H1 (cell line): ENCODE results near the gene BNIP1. TPM values are rescaled to one million over a fixed set of nuclear protein-coding genes. Genes with fewer than 3 reads are reported as not detected.

Experiments used
- CTCF ChIA-PET: fragments of 300-600 bp; sonication (Branson Sonifier 250); formaldehyde crosslinking; loops from one replicate; lab custom pipeline; 2021; ENCODE audit not compliant: partially characterized antibody; lab: Charles Lee
- POLR2A ChIA-PET: fragments of 300-600 bp; sonication (Branson Sonifier 250); formaldehyde crosslinking; loops from one replicate; lab custom pipeline; 2021; ENCODE audit warnings: inconsistent platforms; ENCODE audit not compliant: partially characterized antibody; lab: Charles Lee
- DNase-seq, 2 experiments: peaks; one replicate each; pipeline versions ENCODE4 v3.0.0 to v3.0.0-alpha.2; 2010 to 2022; ENCODE audit warnings: low spot score in 2 of 2, low read depth in 1 of 2, mixed read lengths in 1 of 2
- FAIRE-seq: peaks from 2 replicates; lab custom pipeline; 2011; peaks lifted over from hg19 to GRCh38; lab: Jason Lieb, UNC
- H2AFZ ChIP-seq: 2 replicates; pipeline ENCODE4 v1.8.1; 2012; ENCODE audit warnings: low read length, inconsistent platforms
- H2AK5ac ChIP-seq: 2 replicates; pipeline ENCODE4 v1.6.1; 2013; ENCODE audit warnings: low read depth, low read length
- H2BK120ac ChIP-seq: replicated peaks from 2 replicates; pipeline ENCODE3; 2013; ENCODE audit warnings: low read depth, low read length, inconsistent platforms
- H2BK12ac ChIP-seq: 2 replicates; pipeline ENCODE4 v1.6.1; 2013; ENCODE audit warnings: low read depth, low read length
- H2BK15ac ChIP-seq: 2 replicates; pipeline ENCODE4 v1.6.1; 2013; ENCODE audit warnings: low read length
- H2BK20ac ChIP-seq: 2 replicates; pipeline ENCODE4 v1.6.1; 2013; ENCODE audit warnings: low read length
- H2BK5ac ChIP-seq: 2 replicates; pipeline ENCODE4 v1.6.1; 2013; ENCODE audit warnings: low read depth, low read length
- H3K14ac ChIP-seq: 2 replicates; pipeline ENCODE4 v1.6.1; 2013; ENCODE audit warnings: inconsistent platforms; ENCODE audit not compliant: insufficient read length
- H3K18ac ChIP-seq: 2 replicates; pipeline ENCODE4 v1.6.1; 2013; ENCODE audit warnings: low read length; ENCODE audit errors: extremely low read depth
- H3K23ac ChIP-seq: 2 replicates; pipeline ENCODE4 v1.6.1; 2013; ENCODE audit warnings: inconsistent platforms; ENCODE audit not compliant: insufficient read length
- H3K23me2 ChIP-seq: 2 replicates; pipeline ENCODE4 v1.6.1; 2013; ENCODE audit warnings: low read depth, low read length
- H3K27ac ChIP-seq: 2 replicates; pipeline ENCODE4 v1.6.1; 2011; ENCODE audit warnings: low read depth, low read length, inconsistent platforms
- H3K27me3 ChIP-seq, 4 experiments: replicated peaks in 1 of 4; 1 replicate in 1 of 4; 2 replicates in 3 of 4; pipeline versions ENCODE4 v1.6.1 to v1.8.1; 2011 to 2013; ENCODE audit warnings: low read length in 3 of 4, mild to moderate bottlenecking in 3 of 4, inconsistent platforms in 2 of 4, mixed read lengths in 2 of 4, moderate library complexity in 1 of 4; ENCODE audit not compliant: control insufficient read depth in 3 of 4, insufficient read depth in 3 of 4; ENCODE audit errors: extremely low read depth in 1 of 4
- H3K36me3 ChIP-seq, 4 experiments: 2 replicates each; pipeline versions ENCODE4 v1.6.1 to v1.8.1; 2011 to 2013; ENCODE audit warnings: mild to moderate bottlenecking in 4 of 4, low read length in 3 of 4, moderate library complexity in 2 of 4, control low read depth in 1 of 4, inconsistent platforms in 1 of 4; ENCODE audit not compliant: insufficient read depth in 4 of 4, control insufficient read depth in 2 of 4
- H3K4ac ChIP-seq: replicated peaks from 2 replicates; pipeline ENCODE3; 2013; ENCODE audit warnings: low read length, low read depth, mixed read lengths, inconsistent platforms; ENCODE audit not compliant: insufficient read length
- H3K4me1 ChIP-seq, 4 experiments: replicated peaks in 1 of 4; 1 replicate in 1 of 4; 2 replicates in 3 of 4; pipeline versions ENCODE4 v1.6.1 to v1.8.1; 2011 to 2013; ENCODE audit warnings: low read length in 3 of 4, inconsistent platforms in 2 of 4, mixed read lengths in 1 of 4; ENCODE audit not compliant: insufficient read depth in 4 of 4, control insufficient read depth in 3 of 4
- H3K4me2 ChIP-seq, 2 experiments: 2 replicates each; pipeline versions ENCODE4 v1.6.1 to v1.8.1; 2011 to 2013; ENCODE audit warnings: low read depth in 2 of 2, low read length in 2 of 2, control low read depth in 1 of 2, inconsistent platforms in 1 of 2, mild to moderate bottlenecking in 1 of 2; ENCODE audit not compliant: insufficient read depth in 1 of 2
- H3K4me3 ChIP-seq, 4 experiments: fragments of 200-600, 300-600 bp in 1 of 4; sonication (generic), shearing (Covaris generic), sonication (Bioruptor Twin) in 1 of 4; 2 replicates each; pipeline versions ENCODE4 v1.5.1 to v1.8.1; 2011 to 2016; ENCODE audit warnings: low read length in 4 of 4, low read depth in 3 of 4, control low read depth in 2 of 4, inconsistent platforms in 2 of 4, mild to moderate bottlenecking in 2 of 4, mixed read lengths in 1 of 4, moderate library complexity in 1 of 4; ENCODE audit not compliant: insufficient read depth in 2 of 4; ENCODE audit errors: extremely low read depth in 1 of 4
- H3K56ac ChIP-seq: replicated peaks from 2 replicates; pipeline ENCODE3; 2013; ENCODE audit warnings: low read depth, mild to moderate bottlenecking, mixed read lengths, low read length, inconsistent platforms; ENCODE audit not compliant: insufficient read length
- H3K79me1 ChIP-seq: 2 replicates; pipeline ENCODE4 v1.6.1; 2013; ENCODE audit warnings: low read depth, low read length, control low read depth
- H3K79me2 ChIP-seq, 2 experiments: 2 replicates each; pipeline versions ENCODE4 v1.6.1 to v1.8.1; 2012 to 2013; ENCODE audit warnings: low read length in 2 of 2, mild to moderate bottlenecking in 2 of 2, inconsistent platforms in 1 of 2; ENCODE audit not compliant: insufficient read depth in 2 of 2, control insufficient read depth in 1 of 2
- H3K9ac ChIP-seq, 4 experiments: replicated peaks in 1 of 4; 1 replicate in 1 of 4; 2 replicates in 3 of 4; pipeline versions ENCODE4 v1.6.1 to v1.8.1; 2011 to 2013; ENCODE audit warnings: low read depth in 3 of 4, low read length in 3 of 4, control low read depth in 2 of 4, mild to moderate bottlenecking in 2 of 4, moderate library complexity in 2 of 4, inconsistent platforms in 1 of 4; ENCODE audit errors: extremely low read depth in 1 of 4
- H3K9me3 ChIP-seq, 2 experiments: 2 replicates each; pipeline versions ENCODE4 v1.6.1 to v1.8.1; 2012 to 2013; ENCODE audit warnings: mild to moderate bottlenecking in 2 of 2, moderate library complexity in 2 of 2, control low read depth in 1 of 2, inconsistent platforms in 1 of 2, low read depth in 1 of 2, low read length in 1 of 2, mixed read lengths in 1 of 2; ENCODE audit not compliant: insufficient read depth in 2 of 2
- H4K20me1 ChIP-seq, 2 experiments: replicated peaks in 1 of 2; 2 replicates each; pipeline versions ENCODE3 to v1.8.1; 2011 to 2013; ENCODE audit warnings: inconsistent platforms in 2 of 2, low read length in 2 of 2, mild to moderate bottlenecking in 1 of 2; ENCODE audit not compliant: insufficient read depth in 2 of 2, control insufficient read depth in 1 of 2
- H4K5ac ChIP-seq: 2 replicates; pipeline ENCODE4 v1.6.1; 2013; ENCODE audit warnings: low read length, low read depth, mixed read lengths, inconsistent platforms; ENCODE audit not compliant: insufficient read length
- H4K8ac ChIP-seq: 2 replicates; pipeline ENCODE4 v1.8.0; 2013; ENCODE audit warnings: mild to moderate bottlenecking, moderate library complexity, low read length, inconsistent platforms; ENCODE audit not compliant: insufficient read depth; ENCODE audit errors: extremely low read depth
- H4K91ac ChIP-seq: replicated peaks from 2 replicates; pipeline ENCODE3; 2013; ENCODE audit warnings: low read length, mixed read lengths, inconsistent platforms; ENCODE audit not compliant: insufficient read length
- BACH1 ChIP-seq: IDR thresholded peaks from 2 replicates; pipeline ENCODE4 v1.6.1; 2012; ENCODE audit warnings: low read length, improper control_type of control experiment
- BCL11A ChIP-seq, 2 experiments: IDR thresholded peaks; one replicate each; pipeline ENCODE4 v1.6.1; 2011; ENCODE audit warnings: low read depth in 2 of 2, low read length in 2 of 2, mild to moderate bottlenecking in 2 of 2
- CHD1 ChIP-seq: IDR thresholded peaks from 2 replicates; pipeline ENCODE4 v1.6.1; 2012; ENCODE audit warnings: low read depth, low read length, improper control_type of control experiment
- EZH2 ChIP-seq: fragments of 200-600 bp; sonication (generic); IDR thresholded peaks from 2 replicates; pipeline ENCODE4 v1.7.1; 2012; ENCODE audit warnings: low read depth, mild to moderate bottlenecking, moderate library complexity, low read length, inconsistent platforms; ENCODE audit not compliant: severe bottlenecking
- JUN ChIP-seq: IDR thresholded peaks from 2 replicates; pipeline ENCODE4 v1.6.1; 2011; ENCODE audit warnings: low read depth, mild to moderate bottlenecking, improper control_type of control experiment, low read length
- KDM4A ChIP-seq: IDR thresholded peaks from one replicate; pipeline ENCODE4 v1.7.1; 2012; ENCODE audit warnings: low read depth, mild to moderate bottlenecking, moderate library complexity, low read length, inconsistent platforms; ENCODE audit not compliant: severe bottlenecking
- MAFK ChIP-seq: IDR thresholded peaks from 2 replicates; pipeline ENCODE4 v1.6.1; 2012; ENCODE audit warnings: low read depth, mild to moderate bottlenecking, improper control_type of control experiment, low read length
- PHF8 ChIP-seq: fragments of 200-600 bp; sonication (generic); conservative IDR thresholded peaks from 2 replicates; pipeline ENCODE4 v1.7.1; 2012; ENCODE audit warnings: low read depth, mild to moderate bottlenecking, inconsistent platforms, low read length, moderate library complexity
- TEAD4 ChIP-seq: IDR thresholded peaks from 2 replicates; pipeline ENCODE4 v1.6.1; 2012; ENCODE audit warnings: low read depth, low read length, inconsistent platforms, mixed read lengths
- WGBS, 2 experiments: shearing (Covaris generic) in 1 of 2; methylation state at CpG; one replicate each; pipeline versions ENCODE4 v1.1.6 to v1.1.7; 2013 to 2015; ENCODE audit warnings: low lambda C conversion rate in 2 of 2, mixed read lengths in 2 of 2, inconsistent platforms in 1 of 2, low coverage in 1 of 2, missing lambda C conversion rate in 1 of 2; ENCODE audit not compliant: insufficient replicate concordance in 2 of 2, insufficient coverage in 1 of 2, insufficient read length in 1 of 2; ENCODE audit errors: extremely low coverage in 1 of 2, missing lambda C conversion rate in 1 of 2; 5-methylcytosine and 5-hydroxymethylcytosine counted together
- polyA plus RNA-seq, 7 experiments: library from polyadenylated mRNA; depleted of rRNA in 3 of 7; stranded (reverse) in 5 of 7; unstranded in 2 of 7; fragments of >200 nt in 5 of 7; fragments of 200-250 nt in 2 of 7; gene quantifications; 1 replicate in 5 of 7; 2 replicates in 1 of 7; 4 replicates in 1 of 7; pipeline versions ENCODE4 v1.2.1 to v1.2.3, GENCODE V29; 2011 to 2013; ENCODE audit warnings: missing spikeins in 2 of 7, mixed read lengths in 2 of 7
- total RNA-seq: library from RNA; stranded (reverse); fragmentation: NEBNext Ultra II Directional; extraction: Animal tissue kit (Norgen Biotek cat#: 25700); gene quantifications from 2 replicates; pipeline ENCODE4 v1.2.1, GENCODE V29; 2021
- TF ChIP-seq, protein P1 (sequence below): IDR thresholded peaks from 2 replicates; pipeline ENCODE4 v1.6.1; 2012; ENCODE audit warnings: inconsistent platforms
- TF ChIP-seq, protein P2 (sequence below): IDR thresholded peaks from 2 replicates; pipeline ENCODE4 v1.6.1; 2012; ENCODE audit warnings: low read length, inconsistent platforms
- TF ChIP-seq, protein P3 (sequence below): IDR thresholded peaks from 2 replicates; pipeline ENCODE4 v1.6.1; 2012; ENCODE audit warnings: inconsistent platforms

The BNIP1 gene
- total and polyA plus RNA-seq, 2 of the 8 experiments (the other 6 are each of a cell fraction or from before 2014, with no cell fraction given) = 13.5 to 14.7 TPM

DNA sequence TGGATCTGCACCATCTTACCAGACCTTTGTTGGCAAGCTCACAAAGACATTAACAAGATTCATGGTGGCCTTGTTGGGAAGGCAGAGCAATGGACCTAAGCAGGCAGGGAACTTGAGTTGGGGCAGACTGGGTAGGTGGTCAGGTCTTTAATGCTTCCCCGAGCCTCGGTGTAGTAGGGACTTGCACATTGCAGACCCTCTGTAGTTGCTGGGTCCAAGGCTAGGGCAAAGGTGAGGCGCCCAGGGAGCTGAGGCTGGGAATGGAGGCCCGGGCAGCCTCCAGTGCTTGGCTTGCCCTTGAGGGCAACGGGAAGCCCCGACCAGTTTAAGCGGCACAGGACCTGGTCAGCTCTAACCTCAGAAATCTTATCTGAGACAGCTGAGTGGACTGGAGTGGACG, 66.5 kb downstream of the BNIP1 start:
- no peak overlapping the region for H3K27ac ChIP-seq
- H2BK12ac ChIP-seq = no peak overlapping the region
- H2BK5ac ChIP-seq = no peak overlapping the region
- 88% methylated on average over 8 of the region's 8 CpGs; no CpG with 5 or more reads in 1 of the 2 experiments for WGBS, 2 experiments
- no peak overlapping the region for H2AFZ ChIP-seq
- no peak overlapping the region for H2BK15ac ChIP-seq
- H3K4me2 ChIP-seq = no peak overlapping the region
- no peak overlapping the region for H3K18ac ChIP-seq
- H3K79me1 ChIP-seq = no peaks in the 10 kb centered on the region
- no peak overlapping the region for H2AK5ac ChIP-seq
- H3K79me2 ChIP-seq = no peaks in the 10 kb centered on the region
- H4K91ac ChIP-seq = no peak overlapping the region
- no peaks in the 10 kb centered on the region for H3K27me3 ChIP-seq
- no peaks in the 10 kb centered on the region for H3K23me2 ChIP-seq
- ChIA-PET POLR2A (no interaction called here), CTCF (interaction anchor here (1.1 kb wide), 1 partner anchor 48 kb away, joined by 3 read pairs; no protein-coding TSS in a partner anchor)
- no peak overlapping the region for H2BK20ac ChIP-seq
- no peak overlapping the region for H3K4me3 ChIP-seq
- H3K36me3 ChIP-seq = no peaks in the 10 kb centered on the region
- H3K23ac ChIP-seq = no peak overlapping the region
- no peaks in the 10 kb centered on the region for H3K4me1 ChIP-seq
- FAIRE-seq (no peak), DNase-seq (no peak)
- H3K9me3 ChIP-seq = peaks cover 0 to 3% of the 10 kb centered on the region in 2 experiments; a peak in 1 of 4 replicates
- no peaks in the 10 kb centered on the region for H4K20me1 ChIP-seq
- no peak overlapping the region for H3K14ac ChIP-seq
- H4K5ac ChIP-seq = no peak overlapping the region
- H4K8ac ChIP-seq = no peak overlapping the region
- no peak overlapping the region for H3K4ac ChIP-seq
- no peak overlapping the region for H3K9ac ChIP-seq
- H3K56ac ChIP-seq = no peak overlapping the region
- H2BK120ac ChIP-seq = no peak overlapping the region
- TF ChIP-seq CHD1 = no peak
- no peak for TF ChIP-seq BACH1
- TF ChIP-seq PHF8 = no peak
- no peak for TF ChIP-seq BCL11A (IDR thresholded peaks at IDR 0.05; ENCODE audit: low read depth in 2 of 2, low read length in 2 of 2)
- no peak for TF ChIP-seq JUN
- no peak for TF ChIP-seq KDM4A
- TF ChIP-seq, protein P1, sequence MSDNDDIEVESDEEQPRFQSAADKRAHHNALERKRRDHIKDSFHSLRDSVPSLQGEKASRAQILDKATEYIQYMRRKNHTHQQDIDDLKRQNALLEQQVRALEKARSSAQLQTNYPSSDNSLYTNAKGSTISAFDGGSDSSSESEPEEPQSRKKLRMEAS = no peak
- TF ChIP-seq MAFK = no peak
- no peak for TF ChIP-seq EZH2
- TF ChIP-seq, protein P2, sequence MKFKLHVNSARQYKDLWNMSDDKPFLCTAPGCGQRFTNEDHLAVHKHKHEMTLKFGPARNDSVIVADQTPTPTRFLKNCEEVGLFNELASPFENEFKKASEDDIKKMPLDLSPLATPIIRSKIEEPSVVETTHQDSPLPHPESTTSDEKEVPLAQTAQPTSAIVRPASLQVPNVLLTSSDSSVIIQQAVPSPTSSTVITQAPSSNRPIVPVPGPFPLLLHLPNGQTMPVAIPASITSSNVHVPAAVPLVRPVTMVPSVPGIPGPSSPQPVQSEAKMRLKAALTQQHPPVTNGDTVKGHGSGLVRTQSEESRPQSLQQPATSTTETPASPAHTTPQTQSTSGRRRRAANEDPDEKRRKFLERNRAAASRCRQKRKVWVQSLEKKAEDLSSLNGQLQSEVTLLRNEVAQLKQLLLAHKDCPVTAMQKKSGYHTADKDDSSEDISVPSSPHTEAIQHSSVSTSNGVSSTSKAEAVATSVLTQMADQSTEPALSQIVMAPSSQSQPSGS = no peak
- TF ChIP-seq, protein P3, sequence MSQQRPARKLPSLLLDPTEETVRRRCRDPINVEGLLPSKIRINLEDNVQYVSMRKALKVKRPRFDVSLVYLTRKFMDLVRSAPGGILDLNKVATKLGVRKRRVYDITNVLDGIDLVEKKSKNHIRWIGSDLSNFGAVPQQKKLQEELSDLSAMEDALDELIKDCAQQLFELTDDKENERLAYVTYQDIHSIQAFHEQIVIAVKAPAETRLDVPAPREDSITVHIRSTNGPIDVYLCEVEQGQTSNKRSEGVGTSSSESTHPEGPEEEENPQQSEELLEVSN = no peak
- no peak for TF ChIP-seq TEAD4
